Activated CD4-positive, CD25-positive, alpha-beta regulatory T cell treated with anti-CD3 and anti-CD28 coated beads, Interleukin-2, amount 50 U/mL, for 24 hours (primary cell): ENCODE results near the gene ABHD2.
A peak's percentile ranks its signal among the peaks of the same experiment; 100 is the strongest.
"Not testable (repeated sequence)": the region's sequence is repeated elsewhere in the genome, so short reads cannot be mapped to it uniquely, and the experiment has no call there.

Source experiments
- ATAC-seq, 2 donors: fragments of 150-1000 bp; cut with Tn5 transposase; one replicate each; pipeline ENCODE4 v1.10.0; 2021; ENCODE audit warnings: mild to moderate bottlenecking in 1 of 2, moderate library complexity in 1 of 2

Gene ABHD2

DNA sequence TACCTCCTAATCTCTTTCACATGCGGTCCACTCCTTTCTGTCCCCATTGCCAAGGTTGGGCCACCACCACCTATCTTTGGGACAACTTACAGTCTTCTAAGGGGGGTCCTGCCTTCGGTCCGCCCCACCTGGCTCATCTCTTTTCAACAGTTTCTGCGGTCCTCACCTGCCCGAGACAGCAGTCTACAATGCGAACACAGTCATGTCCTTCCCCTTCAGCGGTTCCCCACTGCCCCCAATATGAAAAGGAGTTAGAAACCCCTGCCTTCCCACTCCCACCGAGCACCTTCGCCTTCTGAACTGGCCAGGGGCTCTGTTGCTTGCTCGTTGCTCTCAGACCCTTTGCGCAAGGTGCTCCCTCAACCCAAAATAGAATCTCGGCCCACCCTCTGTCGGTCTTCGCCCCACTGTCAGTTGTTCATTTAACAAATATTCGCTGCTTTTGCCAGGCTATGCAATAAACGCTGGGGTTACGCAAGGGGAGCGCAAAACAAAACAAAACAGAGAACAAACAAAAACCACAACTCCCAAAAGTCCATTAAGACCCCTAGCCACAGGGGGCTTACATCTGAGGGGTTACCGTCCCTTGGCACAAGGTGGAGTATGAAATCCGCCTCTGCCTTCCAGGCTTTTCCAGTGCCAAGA, 154.9 kb downstream of the ABHD2 start:
- no peak for ATAC-seq

DNA sequence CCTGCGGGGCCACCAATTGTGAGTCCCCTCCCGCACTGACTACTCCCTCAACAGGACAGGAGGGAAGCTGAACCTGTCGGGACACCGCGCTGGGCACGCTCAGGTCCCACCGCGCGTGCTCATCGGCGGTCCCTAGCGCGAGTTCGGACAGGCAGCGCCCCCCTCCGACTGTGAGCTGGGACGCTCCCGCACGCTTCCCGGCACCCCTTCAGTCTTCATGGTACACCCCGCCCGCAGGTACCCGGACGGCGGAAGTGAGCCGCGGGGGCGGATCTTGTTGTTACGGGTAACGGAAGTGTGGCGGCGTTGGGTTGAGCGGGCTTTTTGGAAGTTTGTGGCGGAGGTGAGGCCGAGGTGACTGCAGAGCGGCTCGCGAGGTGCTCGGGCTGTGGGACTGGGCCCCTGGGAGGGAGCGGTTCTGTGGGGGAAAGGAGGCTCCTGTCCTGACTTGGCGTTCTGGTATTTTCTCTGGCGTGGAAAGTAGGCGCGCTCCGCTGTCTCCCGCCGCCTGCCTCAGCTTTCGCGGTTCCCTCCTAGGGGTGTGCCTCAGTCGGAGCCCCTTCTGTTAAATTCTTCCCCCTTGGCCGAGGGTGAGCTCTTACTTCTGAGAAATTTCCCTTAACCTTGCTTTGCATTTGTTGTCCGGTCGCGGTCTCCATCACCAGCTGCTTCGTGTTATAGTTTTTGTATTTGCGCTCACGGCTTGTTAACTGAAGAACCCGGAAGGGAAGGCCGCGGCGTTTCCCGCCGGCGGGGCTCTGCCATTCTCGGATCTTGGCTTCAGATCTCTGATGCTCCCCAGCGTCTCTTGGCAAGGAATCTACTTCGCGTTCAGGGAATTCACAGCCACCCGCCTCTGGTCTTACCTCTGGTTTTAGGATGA, 155.7 kb downstream of the ABHD2 start, which contains the start of gene FANCI:
FANCI (plus strand) TSS at position 289 of the 883 bp plus-strand sequence. CDS start 3,669 bp downstream, outside the sequence.
- peak; percentile 98 for ATAC-seq

DNA sequence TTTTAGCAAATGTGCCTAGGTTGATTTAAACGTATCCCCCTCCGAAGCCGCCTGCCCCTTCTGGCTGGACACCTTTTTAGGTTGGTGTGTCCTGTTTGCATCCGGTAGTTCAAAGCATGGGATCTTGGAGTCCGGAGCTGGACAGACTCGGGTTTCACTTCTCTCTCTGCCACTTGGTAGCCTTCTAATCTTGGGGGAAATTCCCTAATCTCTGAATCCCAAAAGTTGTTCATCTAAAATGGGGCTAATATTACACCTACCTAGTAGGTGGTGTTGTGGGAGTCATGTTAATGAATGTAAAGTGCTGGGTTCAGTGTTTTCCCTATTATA, 156.3 kb downstream of the ABHD2 start:
- ATAC-seq: no peak

DNA sequence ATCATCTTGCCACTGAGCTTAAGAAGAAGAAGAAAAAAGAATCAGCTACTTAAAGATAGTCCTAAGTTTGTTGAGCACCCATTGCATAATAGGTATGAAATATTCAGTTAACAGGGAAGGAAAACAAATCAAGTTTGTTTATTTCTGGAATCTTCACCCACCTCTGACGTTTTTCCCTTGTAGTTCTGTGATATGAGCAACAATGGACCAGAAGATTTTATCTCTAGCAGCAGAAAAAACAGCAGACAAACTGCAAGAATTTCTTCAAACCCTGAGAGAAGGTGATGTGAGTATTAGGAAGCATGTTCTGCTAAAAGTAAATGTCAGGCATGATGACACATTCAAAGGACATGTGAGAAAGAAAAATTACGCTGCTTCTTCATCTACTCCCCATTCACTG, 159.2 kb downstream of the ABHD2 start:
- no peak for ATAC-seq

DNA sequence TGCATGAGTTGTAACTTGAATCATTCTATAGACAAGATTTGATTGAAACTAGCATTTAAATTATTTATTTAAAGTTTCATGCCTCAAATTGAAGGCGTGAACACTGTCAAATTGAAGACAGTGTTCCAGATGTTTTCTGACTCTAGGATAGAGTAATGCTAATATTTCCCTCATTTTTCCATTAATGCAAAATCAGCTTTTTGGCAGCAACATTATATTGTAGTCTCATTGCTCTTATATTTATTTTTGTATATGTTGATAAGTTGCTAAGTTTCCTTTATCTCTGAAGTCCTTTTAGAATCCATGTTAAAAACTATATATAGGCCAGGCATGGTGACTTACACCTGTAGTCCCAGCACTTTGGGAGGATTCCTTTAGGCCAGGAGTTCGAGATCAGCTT, 160.3 kb downstream of the ABHD2 start:
- ATAC-seq: no peak

DNA sequence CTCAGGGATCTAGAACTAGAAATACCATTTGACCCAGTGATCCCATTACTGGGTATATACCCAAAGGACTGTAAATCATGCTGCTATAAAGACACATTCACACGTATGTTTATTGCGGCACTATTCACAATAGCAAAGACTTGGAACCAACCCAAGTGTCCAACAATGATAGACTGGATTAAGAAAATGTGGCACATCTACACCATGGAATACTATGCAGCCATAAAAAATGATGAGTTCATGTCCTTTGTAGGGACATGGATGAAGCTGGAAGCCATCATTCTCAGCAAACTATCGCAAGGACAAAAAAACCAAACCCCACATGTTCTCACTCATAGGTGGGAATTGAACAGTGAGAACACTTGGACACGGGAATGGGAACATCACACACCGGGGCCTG, 161.9 kb downstream of the ABHD2 start:
- ATAC-seq: not testable (repeated sequence)
